SU-DHL-6 (cell line): Measurements from ENCODE around the gene ANK3.
A peak's percentile ranks its signal among the peaks of the same experiment; 100 is the strongest.

ENCODE experiments used
- H2AFZ ChIP-seq: fragments of 200-600 bp; sonication (generic); 2 replicates; pipeline ENCODE4 v1.6.1; 2014; ENCODE audit warnings: low read depth, mild to moderate bottlenecking, moderate library complexity, mixed read lengths, antibody characterized with exemption, low read length; ENCODE audit not compliant: severe bottlenecking
- H3F3A ChIP-seq: fragments of 200-600 bp; shearing (Covaris generic); 2 replicates; pipeline ENCODE4 v1.6.0; 2016; ENCODE audit warnings: antibody characterized with exemption, mild to moderate bottlenecking; ENCODE audit not compliant: insufficient read depth
- H3K27ac ChIP-seq: fragments of 200-600 bp; sonication (generic); 2 replicates; pipeline ENCODE4 v1.5.1; 2016; ENCODE audit warnings: low read depth, mild to moderate bottlenecking, low read length, moderate library complexity, mixed read lengths
- H3K27me3 ChIP-seq: fragments of 200-600 bp; sonication (generic), shearing (Covaris generic); 2 replicates; pipeline ENCODE4 v1.6.0; 2014; ENCODE audit warnings: mild to moderate bottlenecking, low read length
- H3K36me3 ChIP-seq: fragments of 200-600 bp; sonication (generic); 2 replicates; pipeline ENCODE4 v1.6.1; 2014; ENCODE audit warnings: mild to moderate bottlenecking, low read length, mixed read lengths
- H3K4me2 ChIP-seq: fragments of 300-600, 200-600 bp; shearing (Covaris generic), sonication (generic); 2 replicates; pipeline ENCODE4 v1.6.0; 2014; ENCODE audit warnings: low read length, low read depth, mild to moderate bottlenecking; ENCODE audit not compliant: poor library complexity, severe bottlenecking
- H3K4me3 ChIP-seq: fragments of 200-600 bp; sonication (generic); 2 replicates; pipeline ENCODE4 v1.5.1; 2014; ENCODE audit warnings: antibody characterized with exemption, low read length, mild to moderate bottlenecking, mixed read lengths; ENCODE audit not compliant: insufficient read depth, poor library complexity, severe bottlenecking
- H3K79me2 ChIP-seq: fragments of 200-600 bp; sonication (generic); 2 replicates; pipeline ENCODE4 v1.6.1; 2014; ENCODE audit warnings: mild to moderate bottlenecking, low read length, moderate library complexity; ENCODE audit not compliant: insufficient read depth
- H3K9ac ChIP-seq: fragments of 200-600 bp; sonication (generic); 2 replicates; pipeline ENCODE4 v1.7.0; 2014; ENCODE audit warnings: mild to moderate bottlenecking, low read length
- H3K9me2 ChIP-seq: fragments of 200-600 bp; sonication (generic); replicated peaks from 2 replicates; pipeline ENCODE4 v1.6.1; 2014; ENCODE audit warnings: low read length; ENCODE audit not compliant: insufficient read depth
- H3K9me3 ChIP-seq: fragments of 200-600 bp; sonication (generic); 2 replicates; pipeline ENCODE4 v1.6.1; 2014; ENCODE audit warnings: low read length, mixed read lengths; ENCODE audit not compliant: insufficient read depth
- H4K20me1 ChIP-seq: fragments of 200-600 bp; sonication (generic); 2 replicates; pipeline ENCODE4 v1.6.1; 2014; ENCODE audit warnings: low read depth, mild to moderate bottlenecking, antibody characterized with exemption, low read length, moderate library complexity, mixed read lengths
- CTCF ChIP-seq: fragments of 200-600 bp; sonication (generic); IDR thresholded peaks from one replicate; pipeline ENCODE4 v1.5.1; 2017; ENCODE audit warnings: antibody characterized with exemption, mild to moderate bottlenecking, low read length, moderate library complexity; ENCODE audit not compliant: insufficient read depth, poor library complexity, severe bottlenecking
- EZH2phosphoT487 ChIP-seq: fragments of 200-600 bp; sonication (generic), shearing (Covaris generic); conservative IDR thresholded peaks from 2 replicates; pipeline ENCODE4 v1.6.1; 2018; ENCODE audit warnings: mild to moderate bottlenecking, antibody characterized with exemption, low read length, moderate library complexity, mixed read lengths

The ANK3 gene

DNA sequence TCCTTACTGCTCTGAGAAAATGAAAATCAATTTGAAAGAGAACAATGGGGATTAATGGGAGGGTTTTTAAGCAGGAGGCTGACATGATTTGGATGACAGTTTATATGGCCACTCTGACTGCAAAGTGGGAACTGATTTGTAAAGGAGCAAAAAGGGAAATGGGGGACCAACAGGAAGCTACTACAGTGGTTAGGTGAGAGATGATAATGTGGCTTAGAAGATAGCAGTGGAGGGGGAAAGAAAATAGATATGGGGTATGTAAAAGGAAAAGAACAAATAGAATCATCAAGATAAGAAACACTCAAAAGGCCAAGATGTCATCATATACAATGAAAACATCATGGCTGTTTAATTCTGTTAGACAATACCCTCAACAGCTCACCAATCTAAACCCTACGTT lies 177.5 kb downstream of the ANK3 start:
- Histone ChIP-seq H3K27ac (peak overlapping the region; percentile 94), H3K27me3 (no peaks in the 10 kb centered on the region), H3K4me3 (peak overlapping the region; percentile 21), H4K20me1 (no peaks in the 10 kb centered on the region), H3K36me3 (no peaks in the 10 kb centered on the region; the same call in 1 of the 2 replicates), H3K9me3 (no peaks in the 10 kb centered on the region), H3F3A (peaks cover 66% of the 10 kb centered on the region), H3K79me2 (peaks cover 40% of the 10 kb centered on the region), H3K9ac (peak overlapping the region; percentile 42), H3K9me2 (no peaks in the 10 kb centered on the region), H3K4me2 (peak overlapping the region; percentile 83), H2AFZ (no peak overlapping the region)
- no peak for TF ChIP-seq EZH2phosphoT487
- no peak for TF ChIP-seq CTCF

- Histone ChIP-seq H3K9me3 (no peaks in the 10 kb centered on the region), H3K36me3 (no peaks in the 10 kb centered on the region; the same call in 1 of the 2 replicates), H3K27me3 (no peaks in the 10 kb centered on the region), H2AFZ (peak overlapping the region; percentile 32), H3K9me2 (no peaks in the 10 kb centered on the region), H3F3A (peaks cover 46% of the 10 kb centered on the region), H3K4me3 (no peak overlapping the region), H3K4me2 (peak overlapping the region; percentile 83), H3K79me2 (peaks cover 26% of the 10 kb centered on the region; the same call in 1 of the 2 replicates), H3K27ac (peak overlapping the region; percentile 94), H3K9ac (peak overlapping the region; percentile 42), H4K20me1 (no peaks in the 10 kb centered on the region)
- TF ChIP-seq CTCF (no peak), EZH2phosphoT487 (no peak)
Observed at GRCh38 chr10:60209874-60210570, 179.7 kb downstream of the ANK3 start.

GRCh38 chr10:60208676-60209269 lies 180.9 kb downstream of the ANK3 start:
- Histone ChIP-seq H2AFZ (no peak overlapping the region), H3K9ac (no peak overlapping the region), H3K79me2 (peaks cover 20% of the 10 kb centered on the region; the same call in 1 of the 2 replicates), H3K4me3 (no peak overlapping the region), H4K20me1 (no peaks in the 10 kb centered on the region), H3F3A (peaks cover 38% of the 10 kb centered on the region), H3K9me2 (no peaks in the 10 kb centered on the region), H3K36me3 (no peaks in the 10 kb centered on the region; the same call in 1 of the 2 replicates), H3K9me3 (no peaks in the 10 kb centered on the region), H3K27me3 (no peaks in the 10 kb centered on the region), H3K27ac (peak overlapping the region; percentile 94), H3K4me2 (peak overlapping the region; percentile 83)
- no peak for TF ChIP-seq EZH2phosphoT487
- peak; percentile 72 for TF ChIP-seq CTCF
